Measurements from ENCODE around the gene RNF166.

RNF166 gene

DNA sequence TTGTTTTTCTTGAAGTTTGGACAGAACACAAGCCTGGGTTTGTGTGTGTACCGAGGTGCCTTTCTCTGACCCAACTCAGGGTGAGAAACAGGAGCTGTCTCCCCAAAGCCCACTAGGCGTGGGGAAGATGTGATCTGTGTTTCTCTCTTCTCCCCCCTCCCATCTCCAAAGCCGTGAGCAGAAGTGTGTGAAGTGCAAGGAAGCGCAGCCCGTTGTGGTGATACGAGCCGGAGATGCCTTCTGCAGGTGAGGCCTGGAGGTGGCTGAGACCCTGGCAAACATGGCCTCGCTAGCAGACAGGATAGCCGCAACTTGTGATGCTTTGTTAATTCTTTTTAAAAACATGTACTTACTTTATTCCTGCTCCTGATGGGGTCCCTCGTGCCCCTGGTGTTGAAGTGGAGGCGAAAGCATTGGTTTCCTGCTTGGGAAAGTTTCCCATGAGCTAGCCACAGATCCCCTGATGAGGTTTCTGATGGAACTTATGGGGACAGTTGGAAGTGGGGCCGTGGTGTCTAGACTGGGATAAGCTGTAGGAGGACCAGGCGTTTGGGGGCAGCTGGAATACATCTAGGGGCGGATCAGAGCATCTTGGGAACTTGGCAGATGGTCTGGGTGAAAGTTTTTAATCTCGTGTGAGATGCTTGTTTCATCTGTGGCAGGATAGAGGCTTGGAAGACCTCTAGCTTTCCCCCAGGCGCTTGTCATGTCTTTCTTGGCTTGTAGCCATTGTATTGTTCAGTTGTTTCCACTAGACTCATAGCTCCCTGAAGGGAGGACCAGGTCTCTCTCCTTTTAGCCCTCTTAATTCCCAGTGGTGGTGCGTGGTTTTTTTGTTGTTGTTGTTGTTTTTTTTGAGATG lies 988 bp upstream of the RNF166 start:
- TF ChIP-seq, protein P1, sequence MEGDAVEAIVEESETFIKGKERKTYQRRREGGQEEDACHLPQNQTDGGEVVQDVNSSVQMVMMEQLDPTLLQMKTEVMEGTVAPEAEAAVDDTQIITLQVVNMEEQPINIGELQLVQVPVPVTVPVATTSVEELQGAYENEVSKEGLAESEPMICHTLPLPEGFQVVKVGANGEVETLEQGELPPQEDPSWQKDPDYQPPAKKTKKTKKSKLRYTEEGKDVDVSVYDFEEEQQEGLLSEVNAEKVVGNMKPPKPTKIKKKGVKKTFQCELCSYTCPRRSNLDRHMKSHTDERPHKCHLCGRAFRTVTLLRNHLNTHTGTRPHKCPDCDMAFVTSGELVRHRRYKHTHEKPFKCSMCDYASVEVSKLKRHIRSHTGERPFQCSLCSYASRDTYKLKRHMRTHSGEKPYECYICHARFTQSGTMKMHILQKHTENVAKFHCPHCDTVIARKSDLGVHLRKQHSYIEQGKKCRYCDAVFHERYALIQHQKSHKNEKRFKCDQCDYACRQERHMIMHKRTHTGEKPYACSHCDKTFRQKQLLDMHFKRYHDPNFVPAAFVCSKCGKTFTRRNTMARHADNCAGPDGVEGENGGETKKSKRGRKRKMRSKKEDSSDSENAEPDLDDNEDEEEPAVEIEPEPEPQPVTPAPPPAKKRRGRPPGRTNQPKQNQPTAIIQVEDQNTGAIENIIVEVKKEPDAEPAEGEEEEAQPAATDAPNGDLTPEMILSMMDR (IDR thresholded peaks at IDR 0.05; ENCODE audit: insufficient read depth, low read length, missing control alignments) = no peak
- peak overlapping the region; percentile 96 for H3K4me3 ChIP-seq (ENCODE audit: low read depth, low read length)
- DNase-seq (ENCODE audit: low read depth, low spot score) = no peak
- POLR2A ChIA-PET = interaction anchor here (1.0 to 1.1 kb wide), 2 partner anchors 66 to 96 kb away, joined by 3 to 4 read pairs; no protein-coding TSS in a partner anchor
- CTCF ChIA-PET = interaction anchor here (1.2 to 5.0 kb wide), 3 partner anchors 17 to 36 kb away, joined by 3 to 25 read pairs (median 4); no protein-coding TSS in a partner anchor

DNA sequence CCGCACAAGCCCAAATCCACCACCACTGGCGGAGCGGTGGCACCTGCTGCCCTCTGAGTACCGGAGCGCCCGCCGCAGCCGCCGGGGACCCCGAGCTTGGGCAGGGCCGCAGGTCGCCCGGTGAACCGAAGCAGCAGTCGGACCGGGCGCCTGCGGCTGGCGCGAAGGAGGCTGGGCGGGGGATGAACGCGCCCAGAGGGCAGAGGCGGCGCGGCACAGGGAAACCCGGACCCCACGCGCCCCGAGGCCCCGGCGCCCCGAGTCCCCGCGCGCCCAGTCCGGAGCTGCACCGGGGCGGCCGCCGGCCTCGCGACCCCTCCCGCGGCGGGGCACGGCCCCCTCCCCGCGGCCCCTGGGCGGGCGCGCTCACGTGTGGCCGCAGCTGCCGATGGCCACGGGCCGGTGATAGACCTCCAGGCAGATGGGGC lies 393 bp downstream of the RNF166 start:
- H3K4me3 ChIP-seq (ENCODE audit: low read depth, low read length) = peak overlapping the region; percentile 96
- ChIA-PET CTCF (interaction anchor here (1.0 to 1.2 kb wide), 2 partner anchors 10 to 32 kb away, joined by 3 to 4 read pairs; no protein-coding TSS in a partner anchor), POLR2A (interaction anchor here (1.1 kb wide), 1 partner anchor 43 kb away, joined by 3 read pairs; the partner anchor contains the start of gene MVD)
- TF ChIP-seq, protein P1 (IDR thresholded peaks at IDR 0.05; ENCODE audit: insufficient read depth, low read length, missing control alignments) = no peak
- DNase-seq (ENCODE audit: low read depth, low spot score) = no peak

DNA sequence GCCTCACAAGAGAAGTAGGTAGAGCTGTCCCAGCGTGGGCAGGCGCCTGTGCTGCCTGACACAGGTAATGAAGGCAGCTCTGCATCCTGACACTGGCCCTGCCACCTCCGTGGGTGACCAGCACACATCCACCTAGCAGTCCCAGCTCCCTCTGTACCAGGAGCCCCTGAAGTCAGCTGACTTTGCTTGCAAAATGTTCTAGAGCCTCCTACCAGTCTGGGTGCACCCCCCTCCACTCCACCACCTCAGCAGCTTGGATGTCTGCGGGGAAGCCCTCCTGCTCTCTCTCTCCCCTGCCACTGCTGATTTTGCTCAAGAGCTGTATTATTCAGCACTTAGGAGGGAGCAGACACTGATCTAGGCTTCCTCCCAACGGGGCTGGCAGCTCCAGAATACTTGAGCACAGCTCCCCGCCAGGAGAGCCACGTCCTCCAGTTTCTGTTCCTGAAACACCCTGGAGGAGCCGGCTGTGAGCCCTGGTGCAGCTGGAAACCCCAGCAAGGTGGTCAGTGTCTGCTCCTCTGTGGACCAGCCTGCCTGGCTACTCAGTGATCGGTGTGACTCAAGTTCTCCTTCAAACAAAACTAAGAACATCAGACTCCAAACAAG lies 1.0 kb downstream of the RNF166 start:
- no peak for DNase-seq (ENCODE audit: low read depth, low spot score)
- TF ChIP-seq, protein P1 (IDR thresholded peaks at IDR 0.05; ENCODE audit: insufficient read depth, low read length, missing control alignments) = no peak
- peak overlapping the region; percentile 96 for H3K4me3 ChIP-seq (ENCODE audit: low read depth, low read length)
- ChIA-PET POLR2A (interaction anchor here (1.1 kb wide), 1 partner anchor 42 kb away, joined by 3 read pairs; the partner anchor contains the start of gene MVD), CTCF (interaction anchor here (0.9 to 1.6 kb wide), 4 partner anchors 9 to 463 kb away, joined by 3 to 4 read pairs (median 3); no protein-coding TSS in a partner anchor)

DNA sequence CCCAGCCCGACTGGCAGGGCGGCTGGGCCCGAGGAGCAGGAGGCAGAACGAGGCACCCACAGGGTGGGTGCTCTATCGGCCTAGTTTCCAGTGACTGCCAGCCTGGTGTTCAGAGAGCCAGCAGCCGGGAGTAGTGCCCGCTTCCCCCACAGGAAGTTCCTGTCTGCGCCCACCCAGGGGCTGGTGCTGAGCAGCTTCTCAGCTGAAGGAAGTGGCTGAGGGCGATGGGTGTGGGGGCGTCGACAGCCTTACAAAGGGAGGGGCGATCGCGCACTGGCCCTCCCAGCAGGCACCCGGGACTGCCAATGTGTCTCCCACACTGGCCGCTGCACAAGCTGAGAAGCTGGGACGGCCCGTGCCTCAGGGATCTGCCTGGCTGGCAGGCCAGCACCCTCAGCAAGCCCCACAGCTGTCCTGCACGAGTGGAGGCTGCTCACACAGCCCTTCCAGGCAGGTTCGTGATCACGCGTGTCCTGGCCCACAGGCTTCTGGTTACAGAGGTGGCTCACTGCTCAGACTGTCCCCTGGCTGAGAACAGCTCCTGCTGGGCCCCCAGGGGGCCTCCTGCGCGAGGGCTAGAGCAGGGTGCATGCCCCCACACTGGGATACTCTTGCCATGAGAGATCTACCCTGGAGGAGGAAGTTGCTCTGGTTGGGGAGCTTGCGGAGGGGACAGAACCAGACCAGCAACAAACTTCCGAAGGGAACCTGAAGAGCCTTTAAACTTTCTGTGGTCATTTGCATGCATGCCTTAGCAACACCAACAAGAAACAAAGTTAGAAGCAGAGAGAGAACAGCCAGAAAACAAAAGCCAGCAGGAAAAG lies 2.5 kb downstream of the RNF166 start:
- TF ChIP-seq, protein P1 (IDR thresholded peaks at IDR 0.05; ENCODE audit: insufficient read depth, low read length, missing control alignments) = no peak
- DNase-seq (ENCODE audit: low read depth, low spot score) = no peak
- no peak overlapping the region for H3K4me3 ChIP-seq (ENCODE audit: low read depth, low read length)
- ChIA-PET CTCF (interaction anchor here (1.5 to 1.6 kb wide), 2 partner anchors 19 to 34 kb away, joined by 3 to 6 read pairs; no protein-coding TSS in a partner anchor), POLR2A (interaction anchor here (1.0 kb wide), 1 partner anchor 15 kb away, joined by 3 read pairs; no protein-coding TSS in a partner anchor)

DNA sequence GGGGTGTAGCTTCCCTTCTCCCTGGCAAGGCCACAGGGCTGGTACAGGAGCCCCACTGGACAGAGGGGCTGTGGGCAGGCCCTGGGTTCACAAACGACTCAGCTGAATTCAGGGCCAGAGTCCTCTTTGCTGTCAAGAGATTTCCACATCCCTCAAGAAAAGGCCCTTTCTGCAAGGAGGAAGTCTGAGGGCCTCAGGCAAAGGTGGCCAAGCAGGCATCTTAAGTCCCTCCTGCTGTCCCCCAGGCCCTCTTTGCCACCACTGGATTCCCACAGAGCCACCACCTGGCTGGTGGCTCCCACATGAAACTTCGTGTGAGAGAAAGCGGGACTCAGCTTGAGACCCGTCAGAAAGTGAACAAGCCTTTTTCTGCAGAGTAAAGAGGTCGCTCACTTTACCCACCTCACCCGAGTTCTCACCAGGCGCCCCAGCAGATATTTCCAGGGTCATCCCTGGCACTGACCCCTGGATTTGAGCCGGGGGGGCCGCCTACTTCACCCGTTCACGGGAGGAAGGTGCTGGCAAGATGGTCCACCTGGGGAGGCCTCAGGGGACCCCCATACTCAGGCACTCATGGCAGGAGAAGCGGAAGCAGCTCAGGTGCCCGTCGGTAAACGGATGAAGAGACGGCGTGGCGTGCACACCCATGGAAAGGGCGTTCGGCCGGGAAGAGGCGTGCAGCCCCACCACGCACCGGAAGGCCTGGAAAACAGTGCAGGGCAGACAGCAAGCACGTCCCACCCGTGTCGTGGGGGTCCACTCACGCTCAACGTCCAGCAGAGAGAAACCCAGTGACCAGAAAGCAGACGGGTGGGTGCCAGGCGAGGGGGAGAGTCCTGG lies 3.6 kb downstream of the RNF166 start:
- H3K4me3 ChIP-seq (ENCODE audit: low read depth, low read length) = no peak overlapping the region
- ChIA-PET POLR2A (no interaction called here), CTCF (interaction anchor here (1.5 kb wide), 1 partner anchor 35 kb away, joined by 6 read pairs; no protein-coding TSS in a partner anchor)
- TF ChIP-seq, protein P1 (IDR thresholded peaks at IDR 0.05; ENCODE audit: insufficient read depth, low read length, missing control alignments) = no peak
- no peak for DNase-seq (ENCODE audit: low read depth, low spot score)

Measured in AG04449 (cell line).